ENCODE data around the gene MAP2K6.

DNA sequence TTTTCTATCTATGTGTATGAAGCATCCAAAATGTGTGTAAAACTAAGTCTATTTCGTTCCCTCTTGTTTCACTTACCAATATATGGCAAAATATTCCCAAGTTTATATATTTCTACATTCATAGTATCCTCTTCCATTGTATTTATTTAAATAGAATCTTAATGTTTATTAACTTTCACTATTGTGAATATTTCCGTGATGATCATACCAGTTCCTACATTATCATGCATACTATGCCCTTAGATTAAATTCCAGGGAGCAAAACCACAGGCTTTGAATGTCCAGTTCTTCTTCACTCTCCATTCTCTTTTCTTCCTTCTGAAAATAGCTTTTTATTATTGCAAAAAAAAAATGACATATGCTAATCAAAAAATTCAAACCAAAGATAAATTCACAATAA is 4.0 kb downstream of the MAP2K6 start:
- TF ChIP-seq, protein P1, sequence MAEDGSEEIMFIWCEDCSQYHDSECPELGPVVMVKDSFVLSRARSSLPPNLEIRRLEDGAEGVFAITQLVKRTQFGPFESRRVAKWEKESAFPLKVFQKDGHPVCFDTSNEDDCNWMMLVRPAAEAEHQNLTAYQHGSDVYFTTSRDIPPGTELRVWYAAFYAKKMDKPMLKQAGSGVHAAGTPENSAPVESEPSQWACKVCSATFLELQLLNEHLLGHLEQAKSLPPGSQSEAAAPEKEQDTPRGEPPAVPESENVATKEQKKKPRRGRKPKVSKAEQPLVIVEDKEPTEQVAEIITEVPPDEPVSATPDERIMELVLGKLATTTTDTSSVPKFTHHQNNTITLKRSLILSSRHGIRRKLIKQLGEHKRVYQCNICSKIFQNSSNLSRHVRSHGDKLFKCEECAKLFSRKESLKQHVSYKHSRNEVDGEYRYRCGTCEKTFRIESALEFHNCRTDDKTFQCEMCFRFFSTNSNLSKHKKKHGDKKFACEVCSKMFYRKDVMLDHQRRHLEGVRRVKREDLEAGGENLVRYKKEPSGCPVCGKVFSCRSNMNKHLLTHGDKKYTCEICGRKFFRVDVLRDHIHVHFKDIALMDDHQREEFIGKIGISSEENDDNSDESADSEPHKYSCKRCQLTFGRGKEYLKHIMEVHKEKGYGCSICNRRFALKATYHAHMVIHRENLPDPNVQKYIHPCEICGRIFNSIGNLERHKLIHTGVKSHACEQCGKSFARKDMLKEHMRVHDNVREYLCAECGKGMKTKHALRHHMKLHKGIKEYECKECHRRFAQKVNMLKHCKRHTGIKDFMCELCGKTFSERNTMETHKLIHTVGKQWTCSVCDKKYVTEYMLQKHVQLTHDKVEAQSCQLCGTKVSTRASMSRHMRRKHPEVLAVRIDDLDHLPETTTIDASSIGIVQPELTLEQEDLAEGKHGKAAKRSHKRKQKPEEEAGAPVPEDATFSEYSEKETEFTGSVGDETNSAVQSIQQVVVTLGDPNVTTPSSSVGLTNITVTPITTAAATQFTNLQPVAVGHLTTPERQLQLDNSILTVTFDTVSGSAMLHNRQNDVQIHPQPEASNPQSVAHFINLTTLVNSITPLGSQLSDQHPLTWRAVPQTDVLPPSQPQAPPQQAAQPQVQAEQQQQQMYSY (CRISPR knock-in tag; IDR thresholded peaks at IDR 0.05), result no peak
- TF ChIP-seq, protein P2, sequence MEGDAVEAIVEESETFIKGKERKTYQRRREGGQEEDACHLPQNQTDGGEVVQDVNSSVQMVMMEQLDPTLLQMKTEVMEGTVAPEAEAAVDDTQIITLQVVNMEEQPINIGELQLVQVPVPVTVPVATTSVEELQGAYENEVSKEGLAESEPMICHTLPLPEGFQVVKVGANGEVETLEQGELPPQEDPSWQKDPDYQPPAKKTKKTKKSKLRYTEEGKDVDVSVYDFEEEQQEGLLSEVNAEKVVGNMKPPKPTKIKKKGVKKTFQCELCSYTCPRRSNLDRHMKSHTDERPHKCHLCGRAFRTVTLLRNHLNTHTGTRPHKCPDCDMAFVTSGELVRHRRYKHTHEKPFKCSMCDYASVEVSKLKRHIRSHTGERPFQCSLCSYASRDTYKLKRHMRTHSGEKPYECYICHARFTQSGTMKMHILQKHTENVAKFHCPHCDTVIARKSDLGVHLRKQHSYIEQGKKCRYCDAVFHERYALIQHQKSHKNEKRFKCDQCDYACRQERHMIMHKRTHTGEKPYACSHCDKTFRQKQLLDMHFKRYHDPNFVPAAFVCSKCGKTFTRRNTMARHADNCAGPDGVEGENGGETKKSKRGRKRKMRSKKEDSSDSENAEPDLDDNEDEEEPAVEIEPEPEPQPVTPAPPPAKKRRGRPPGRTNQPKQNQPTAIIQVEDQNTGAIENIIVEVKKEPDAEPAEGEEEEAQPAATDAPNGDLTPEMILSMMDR (IDR thresholded peaks at IDR 0.05), result no peak
